K562 (cell line): Measurements from ENCODE around the gene TMEM154. TPM values are rescaled to one million over a fixed set of nuclear protein-coding genes. Genes with fewer than 3 reads are reported as not detected.
A peak's percentile ranks its signal among the peaks of the same experiment; 100 is the strongest.

ENCODE experiments used
- ATAC-seq: fragments of 200-7000 bp; cut with Tn5 transposase; 3 replicates; pipeline ENCODE4 v1.9.1; 2020; ENCODE audit warnings: moderate library complexity
- BruUV-seq: library from RNA; stranded (reverse); fragments of 400-500 nt; replicated peaks from 2 replicates; lab custom pipeline; 2021; lab: Mats Ljungman, UMichigan
- CTCF ChIA-PET: fragments of 300-600 bp; formaldehyde crosslinking; extraction: SDS; loops from one replicate; lab custom pipeline; 2021; ENCODE audit warnings: low intra/inter-chr PET ratio; lab: Yijun Ruan, JAX
- POLR2A ChIA-PET: fragments of 300-600, 350-650 bp; sonication (Branson Sonifier 250); formaldehyde crosslinking; extraction: SDS; loops from one replicate; lab custom pipeline; 2021; ENCODE audit warnings: antibody characterized with exemption, inconsistent platforms; lab: Yijun Ruan, JAX
- DNase-seq, 4 experiments: peaks; one replicate each; pipeline versions ENCODE4 v3.0.0 to v3.0.0-alpha.2; 2011 to 2018; ENCODE audit warnings: low spot score in 3 of 4, mixed read lengths in 3 of 4; ENCODE audit errors: extremely low read depth in 1 of 4
- FAIRE-seq: peaks from 2 replicates; lab custom pipeline; 2011; peaks lifted over from hg19 to GRCh38; lab: Jason Lieb, UNC
- H2AFZ ChIP-seq: 2 replicates; pipeline ENCODE4 v1.6.0; 2011; ENCODE audit warnings: low read depth, low read length, control low read depth, inconsistent platforms
- H3K27ac ChIP-seq: fragments of 200-600 bp; 3 replicates; pipeline ENCODE4 v1.8.0; 2011; ENCODE audit warnings: low read depth, mild to moderate bottlenecking, control low read depth, inconsistent platforms, low read length, moderate library complexity, mixed read lengths; ENCODE audit errors: extremely low read depth
- H3K27me3 ChIP-seq, 2 experiments: fragments of 300-600 bp in 1 of 2; 2 replicates in 1 of 2; 3 replicates in 1 of 2; pipeline versions ENCODE4 v1.6.0 to v1.8.0; 2011; ENCODE audit warnings: inconsistent platforms in 2 of 2, low read length in 2 of 2, mild to moderate bottlenecking in 1 of 2, mixed read lengths in 1 of 2, moderate library complexity in 1 of 2; ENCODE audit not compliant: control insufficient read depth in 2 of 2, insufficient read depth in 2 of 2
- H3K36me3 ChIP-seq: fragments of 300-600 bp; 3 replicates; pipeline ENCODE4 v1.8.0; 2011; ENCODE audit warnings: mild to moderate bottlenecking, low read length, inconsistent platforms; ENCODE audit not compliant: control insufficient read depth, insufficient read depth
- H3K4me1 ChIP-seq, 2 experiments: fragments of 200-600 bp in 1 of 2; replicated peaks in 1 of 2; 2 replicates in 1 of 2; 3 replicates in 1 of 2; pipeline versions ENCODE4 v1.5.1 to v1.8.0; 2011; ENCODE audit warnings: inconsistent platforms in 2 of 2, low read length in 2 of 2, mild to moderate bottlenecking in 1 of 2, mixed read lengths in 1 of 2, moderate library complexity in 1 of 2; ENCODE audit not compliant: control insufficient read depth in 2 of 2, insufficient read depth in 2 of 2
- H3K4me2 ChIP-seq: 2 replicates; pipeline ENCODE4 v1.6.1; 2011; ENCODE audit warnings: low read length, control low read depth, inconsistent platforms, mixed read lengths; ENCODE audit not compliant: insufficient read depth
- H3K4me3 ChIP-seq: fragments of 200-600 bp; sonication (generic), shearing (Covaris generic); 2 replicates; pipeline ENCODE4 v1.5.1; 2016; ENCODE audit warnings: control low read depth, inconsistent platforms
- H3K79me2 ChIP-seq: fragments of 200-600 bp; 3 replicates; pipeline ENCODE4 v1.8.0; 2011; ENCODE audit warnings: low read length, inconsistent platforms; ENCODE audit not compliant: control insufficient read depth, insufficient read depth
- H3K9ac ChIP-seq, 2 experiments: 2 replicates each; pipeline versions ENCODE4 v1.6.0 to v1.6.1; 2011; ENCODE audit warnings: low read depth in 2 of 2, low read length in 2 of 2, control low read depth in 1 of 2, inconsistent platforms in 1 of 2, mild to moderate bottlenecking in 1 of 2, mixed read lengths in 1 of 2; ENCODE audit not compliant: insufficient read depth in 1 of 2
- H3K9me1 ChIP-seq: one replicate; pipeline ENCODE4 v1.6.0; 2011; ENCODE audit warnings: inconsistent platforms, mild to moderate bottlenecking, low read length, moderate library complexity; ENCODE audit not compliant: control insufficient read depth, insufficient read depth
- H3K9me3 ChIP-seq: replicated peaks from 2 replicates; pipeline ENCODE4 v1.5.1; 2011; ENCODE audit warnings: low read depth, low read length, inconsistent platforms; ENCODE audit not compliant: control insufficient read depth, insufficient read depth
- H4K20me1 ChIP-seq: replicated peaks from 2 replicates; pipeline ENCODE4 v1.6.1; 2011; ENCODE audit warnings: low read length, inconsistent platforms, mixed read lengths; ENCODE audit not compliant: control insufficient read depth, insufficient read depth
- CBFA2T2 ChIP-seq: fragments of 450-650 bp; conservative IDR thresholded peaks from 2 replicates; pipeline ENCODE4 v1.6.1; 2017; ENCODE audit warnings: mild to moderate bottlenecking
- DEAF1 ChIP-seq: fragments of 450-650 bp; formaldehyde crosslinking; IDR thresholded peaks from 2 replicates; pipeline ENCODE4 v1.4.0; 2020; ENCODE audit warnings: mild to moderate bottlenecking, moderate library complexity
- ELF1 ChIP-seq: fragments of 200-800 bp; sonication (Bioruptor generic); IDR thresholded peaks from 2 replicates; pipeline ENCODE4 v1.6.1; 2016; ENCODE audit warnings: missing genetic modification characterization, missing compliant biosample characterization
- POLR2G ChIP-seq: fragments of 200-400 bp; formaldehyde crosslinking; IDR thresholded peaks from 2 replicates; pipeline ENCODE4 v1.6.1; 2017; ENCODE audit warnings: low read depth, mild to moderate bottlenecking, antibody characterized with exemption, low read length, moderate library complexity
- RREB1 ChIP-seq: fragments of 250-450 bp; sonication (Bioruptor Pico); IDR thresholded peaks from 2 replicates; pipeline ENCODE4 v1.4.0; 2020
- TRIM24 ChIP-seq, 2 experiments: fragments of 450-650 bp; IDR thresholded peaks; 2 replicates each; pipeline ENCODE4 v1.6.1; 2016
- VEZF1 ChIP-seq: fragments of 200-800 bp; sonication (Bioruptor generic); IDR thresholded peaks from 2 replicates; pipeline ENCODE4 v1.6.1; 2017; ENCODE audit warnings: missing genetic modification characterization, missing compliant biosample characterization
- WGBS: fragments of 100-300 bp; shearing (Covaris generic); methylation state at CpG from one replicate; pipeline ENCODE4 v1.1.6; 2016; ENCODE audit warnings: low coverage, mixed read lengths; ENCODE audit not compliant: insufficient coverage; ENCODE audit errors: missing lambda C conversion rate; 5-methylcytosine and 5-hydroxymethylcytosine counted together
- in situ Hi-C: fragments of 300-500 bp; cut with MboI; formaldehyde crosslinking; loops from 4 replicates; pipeline ENCODE4 v1.15.0; 2018; ENCODE audit warnings: inconsistent platforms, mixed read lengths
- intact Hi-C: fragments of 100-400 bp; cut with micrococcal nuclease; formaldehyde crosslinking; loops from 2 replicates; pipeline ENCODE4 v1.14.2; 2022
- polyA plus RNA-seq, 8 experiments: library from polyadenylated mRNA; depleted of rRNA in 4 of 8; stranded (reverse) in 5 of 8; unstranded in 3 of 8; fragments of >200 nt; fragmentation: Nextera tagmentation in 2 of 8; fragmentation: Illumina TruSeq in 1 of 8; extraction: Ambion mirVana in 2 of 8; extraction: Trizol in 1 of 8; gene quantifications; 2 replicates each; pipeline versions ENCODE4 v1.2.1 to v1.2.3, GENCODE V29; 2011 to 2014; ENCODE audit warnings: inconsistent platforms in 1 of 8, missing spikeins in 1 of 8
- total RNA-seq, 7 experiments: library from RNA; depleted of rRNA in 6 of 7; stranded (reverse); fragments of >200 nt in 6 of 7; fragmentation: Illumina TruSeq in 2 of 7; extraction: Trizol in 2 of 7; gene quantifications; 2 replicates each; pipeline versions ENCODE4 v1.2.1 to v1.2.3, GENCODE V29; 2011 to 2021; ENCODE audit warnings: low replicate concordance in 1 of 7

The TMEM154 gene
- total and polyA plus RNA-seq, 9 of the 15 experiments (the other 6 are each of a cell fraction or from before 2014, with no cell fraction given) = 0.13 to 1.8 (median 0.58) TPM

GRCh38 chr4:152643153-152644035 is 36.4 kb downstream of the TMEM154 start (continued):
- peak; percentile 15; the same call in 1 of the 2 replicates for TF ChIP-seq VEZF1

DNA sequence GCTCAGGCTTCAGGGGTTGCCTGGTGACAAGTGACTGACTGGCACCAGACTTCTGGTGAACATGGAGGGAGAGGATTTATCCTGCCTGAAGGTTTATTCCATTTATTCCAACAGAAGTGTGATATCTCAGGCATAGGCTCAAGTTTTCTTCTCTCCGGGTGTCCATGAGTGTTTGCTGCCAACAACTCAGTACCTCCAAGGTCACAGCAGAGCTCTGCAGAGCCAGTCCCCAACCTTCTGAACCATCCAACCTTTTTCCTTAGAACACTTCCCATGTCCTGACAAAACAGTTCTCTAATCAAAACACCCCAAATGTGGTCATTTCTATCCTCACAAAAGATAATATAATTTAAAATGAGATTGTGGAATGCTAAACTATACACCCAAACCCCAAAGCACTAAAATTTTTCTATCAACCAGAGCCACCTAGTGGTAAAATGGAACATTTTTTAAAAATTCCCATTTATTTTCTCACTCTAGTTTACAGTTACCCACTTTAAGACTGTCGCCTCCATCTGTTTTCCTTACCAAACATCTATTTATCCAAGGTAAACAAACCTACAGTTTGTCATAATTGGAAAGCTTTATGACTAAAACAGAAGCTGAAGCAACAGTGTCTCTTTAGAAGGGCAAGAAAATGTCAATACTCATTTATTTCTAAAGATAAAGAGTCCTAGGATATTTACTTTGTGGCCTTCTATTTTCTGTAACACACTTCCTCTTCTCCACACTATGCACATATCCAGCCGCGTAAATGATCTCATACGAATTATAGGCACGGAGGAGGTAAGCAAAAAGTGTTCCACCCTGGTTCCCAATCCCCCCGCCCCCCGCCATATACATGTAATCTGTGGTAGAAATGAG is 39.5 kb downstream of the TMEM154 start:
- Histone ChIP-seq H3K36me3 (no peaks in the 10 kb centered on the region), H3K9ac (no peak overlapping the region), H3K79me2 (no peaks in the 10 kb centered on the region), H3K27me3 (peaks cover 0 to 16% of the 10 kb centered on the region in 2 experiments; a peak in 2 of 5 replicates), H3K4me2 (no peak overlapping the region), H2AFZ (no peak overlapping the region), H3K9me1 (no peaks in the 10 kb centered on the region), H3K27ac (no peak overlapping the region), H3K4me1 (peaks cover 0 to 4% of the 10 kb centered on the region in 2 experiments; a peak in 3 of 5 replicates), H3K4me3 (no peak overlapping the region), H3K9me3 (no peaks in the 10 kb centered on the region), H4K20me1 (no peaks in the 10 kb centered on the region)
- ChIA-PET CTCF (interaction anchor here (0.9 to 3.9 kb wide), 3 partner anchors 139 to 232 kb away, joined by 5 to 39 read pairs (median 7); no protein-coding TSS in a partner anchor), POLR2A (interaction anchor here (0.7 kb wide), 1 partner anchor 763 kb away, joined by 3 read pairs; no protein-coding TSS in a partner anchor)
- in situ Hi-C loops (no loop called here), intact Hi-C loops (loop anchor here (1.0 to 5.0 kb wide), 4 partner anchors 97 to 232 kb away; no protein-coding TSS in a partner anchor)
- BruUV-seq = no TSS peak
- 23% methylated on average over 8 of the region's 8 CpGs for WGBS
- DNase-seq = peak; percentile 12 to 48 (median 38)
- FAIRE-seq = no peak
- peak; percentile 75 for ATAC-seq
- TF ChIP-seq DEAF1 (CRISPR knock-in tag) = peak; percentile 68
- no peak for TF ChIP-seq ELF1 (tag)
- no peak for TF ChIP-seq CBFA2T2
- no peak for TF ChIP-seq POLR2G
- TF ChIP-seq TRIM24 (IDR thresholded peaks at IDR 0.05) = no peak
- TF ChIP-seq RREB1 (CRISPR knock-in tag) = no peak
